ENCODE measurements around the gene CLEC16A. TPM values are rescaled to one million over a fixed set of nuclear protein-coding genes. Genes with fewer than 3 reads are reported as not detected.

The CLEC16A gene
- total and polyA plus RNA-seq, 8 donors = 8.1 to 17.2 (median 10.7) TPM

DNA sequence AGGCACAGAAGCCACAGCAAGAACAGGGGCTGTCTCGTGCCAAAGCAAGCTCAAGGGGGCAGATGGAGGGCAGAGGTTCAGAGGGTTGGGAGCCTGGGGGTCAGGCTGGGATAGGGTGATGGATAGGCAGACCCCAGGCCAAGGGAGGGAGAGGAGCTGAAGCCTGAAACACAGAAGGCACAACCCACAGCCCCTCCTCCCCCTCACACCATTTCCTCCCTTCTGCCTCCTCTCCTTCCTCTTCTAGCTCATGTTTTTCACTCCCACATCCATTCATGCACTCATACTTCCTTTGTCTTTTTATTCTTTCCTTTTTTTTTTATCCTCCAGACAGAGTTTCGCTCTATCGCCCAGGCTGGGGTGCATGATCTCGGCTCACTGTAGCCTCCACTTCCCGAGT, 250.5 kb downstream of the CLEC16A start:
- FAIRE-seq (no peak), ATAC-seq (no peak), DNase-seq (no peak)
- Histone ChIP-seq H3K27me3 (no peaks in the 10 kb centered on the region), H3K36me3 (no peaks in the 10 kb centered on the region), H3K27ac (no peak overlapping the region), H3K4me3 (no peak overlapping the region), H3K4me1 (no peaks in the 10 kb centered on the region), H3K9me3 (no peaks in the 10 kb centered on the region)
- intact Hi-C loops (cut with DNase I) = no loop called here
- TF ChIP-seq, protein P1, sequence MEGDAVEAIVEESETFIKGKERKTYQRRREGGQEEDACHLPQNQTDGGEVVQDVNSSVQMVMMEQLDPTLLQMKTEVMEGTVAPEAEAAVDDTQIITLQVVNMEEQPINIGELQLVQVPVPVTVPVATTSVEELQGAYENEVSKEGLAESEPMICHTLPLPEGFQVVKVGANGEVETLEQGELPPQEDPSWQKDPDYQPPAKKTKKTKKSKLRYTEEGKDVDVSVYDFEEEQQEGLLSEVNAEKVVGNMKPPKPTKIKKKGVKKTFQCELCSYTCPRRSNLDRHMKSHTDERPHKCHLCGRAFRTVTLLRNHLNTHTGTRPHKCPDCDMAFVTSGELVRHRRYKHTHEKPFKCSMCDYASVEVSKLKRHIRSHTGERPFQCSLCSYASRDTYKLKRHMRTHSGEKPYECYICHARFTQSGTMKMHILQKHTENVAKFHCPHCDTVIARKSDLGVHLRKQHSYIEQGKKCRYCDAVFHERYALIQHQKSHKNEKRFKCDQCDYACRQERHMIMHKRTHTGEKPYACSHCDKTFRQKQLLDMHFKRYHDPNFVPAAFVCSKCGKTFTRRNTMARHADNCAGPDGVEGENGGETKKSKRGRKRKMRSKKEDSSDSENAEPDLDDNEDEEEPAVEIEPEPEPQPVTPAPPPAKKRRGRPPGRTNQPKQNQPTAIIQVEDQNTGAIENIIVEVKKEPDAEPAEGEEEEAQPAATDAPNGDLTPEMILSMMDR (IDR thresholded peaks at IDR 0.05) = no peak
- WGBS, 2 donors = 73 to 80% methylated on average over 5 of the region's 5 CpGs

DNA sequence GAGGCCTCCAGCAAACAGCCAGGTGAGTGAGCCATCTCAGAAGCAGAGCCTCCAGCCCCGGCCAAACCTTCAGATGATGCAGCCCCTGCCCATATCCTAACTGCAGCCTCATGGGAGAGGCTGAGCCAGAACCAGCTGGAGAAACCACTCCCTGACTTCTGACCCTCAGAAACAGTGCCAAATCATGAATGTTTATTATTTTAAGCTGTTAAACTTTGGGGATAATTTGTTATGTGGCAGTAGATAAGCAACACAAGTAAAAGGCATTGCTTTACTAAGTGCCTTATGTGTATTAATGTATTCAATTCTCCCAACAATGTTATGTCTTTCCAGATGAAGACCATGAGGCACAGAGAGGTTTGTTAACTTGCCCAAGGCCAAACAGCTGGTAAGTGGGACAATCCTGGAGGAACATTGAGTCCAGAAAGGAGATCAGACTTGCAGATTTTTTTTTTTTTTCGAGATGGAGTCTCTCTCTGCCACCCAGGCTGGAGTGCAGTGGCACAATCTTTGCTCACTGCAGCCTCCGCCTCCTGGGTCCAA, 252.0 kb downstream of the CLEC16A start:
- DNase-seq (no peak), ATAC-seq (no peak), FAIRE-seq (no peak)
- no peaks in the 10 kb centered on the region for H3K4me1 ChIP-seq
- no peak overlapping the region for H3K27ac ChIP-seq
- no peak overlapping the region for H3K4me3 ChIP-seq
- intact Hi-C loops (cut with DNase I) = no loop called here
- H3K36me3 ChIP-seq = no peaks in the 10 kb centered on the region
- H3K27me3 ChIP-seq = no peaks in the 10 kb centered on the region
- WGBS, 2 donors = 66 to 88% methylated on average over 3 of the region's 3 CpGs
- no peaks in the 10 kb centered on the region for H3K9me3 ChIP-seq
- TF ChIP-seq, protein P1 (IDR thresholded peaks at IDR 0.05) = no peak

DNA sequence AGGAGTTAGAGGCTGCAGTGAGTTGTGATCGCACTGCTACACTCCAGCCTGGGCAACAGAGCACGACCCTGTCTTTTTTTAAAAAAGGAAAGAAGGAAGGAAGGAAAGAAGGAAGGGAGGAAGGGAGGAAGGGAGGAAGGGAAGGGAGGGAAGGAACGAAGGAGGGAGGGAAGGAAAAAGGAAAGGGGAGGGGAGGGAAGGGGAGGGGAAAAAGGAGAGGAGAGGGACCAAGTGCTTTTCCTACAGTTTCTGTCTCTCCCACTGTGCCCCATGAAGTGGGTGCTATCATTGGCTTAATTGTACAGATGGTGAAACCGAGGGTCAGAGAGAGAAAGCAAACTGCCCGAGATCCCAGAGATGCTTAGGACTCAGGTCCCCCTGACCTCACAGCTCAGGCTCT, 254.0 kb downstream of the CLEC16A start:
- H3K4me1 ChIP-seq = no peaks in the 10 kb centered on the region
- intact Hi-C loops (cut with DNase I) = no loop called here
- TF ChIP-seq, protein P1 (IDR thresholded peaks at IDR 0.05) = no peak

DNA sequence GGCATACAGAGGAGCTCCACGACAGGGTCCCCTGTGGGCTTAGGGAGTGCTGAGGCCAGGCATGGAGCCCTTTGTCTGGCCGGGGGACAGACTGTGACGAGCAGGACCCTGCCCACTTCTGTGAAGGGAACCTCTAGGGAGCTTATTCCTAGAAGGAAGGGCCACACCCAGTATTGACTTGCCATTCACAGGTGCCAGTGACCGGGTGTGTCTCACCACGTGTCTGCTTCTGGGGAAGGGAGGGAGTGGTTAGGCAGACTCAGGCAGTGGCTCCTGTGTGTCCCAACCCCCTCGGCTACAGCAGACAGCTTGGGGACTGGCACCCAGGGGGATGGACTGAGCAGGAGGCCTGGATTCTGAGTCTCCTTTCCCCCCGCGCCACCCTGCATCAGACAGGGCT, 254.5 kb downstream of the CLEC16A start:
- H3K27me3 ChIP-seq = no peaks in the 10 kb centered on the region
- FAIRE-seq (no peak), DNase-seq (no peak), ATAC-seq (peak in 3 of 4 donors; percentile 15 to 60 (median 30))
- intact Hi-C loops (cut with DNase I) = no loop called here
- 66 to 79% methylated on average over 8 of the region's 8 CpGs for WGBS, 2 donors
- H3K4me3 ChIP-seq = no peak overlapping the region
- no peaks in the 10 kb centered on the region for H3K9me3 ChIP-seq
- TF ChIP-seq, protein P1 (IDR thresholded peaks at IDR 0.05) = no peak
- H3K4me1 ChIP-seq = no peaks in the 10 kb centered on the region
- H3K27ac ChIP-seq = no peak overlapping the region
- H3K36me3 ChIP-seq = no peaks in the 10 kb centered on the region

More for the DNA sequence above, 254.0 kb downstream of the CLEC16A start:
- Histone ChIP-seq H3K9me3 (no peaks in the 10 kb centered on the region), H3K4me3 (no peak overlapping the region), H3K27me3 (no peaks in the 10 kb centered on the region), H3K27ac (no peak overlapping the region), H3K36me3 (no peaks in the 10 kb centered on the region)
- WGBS, 2 donors = 71 to 85% methylated on average over 5 of the region's 5 CpGs
- no peak for DNase-seq
- FAIRE-seq = no peak
- no peak for ATAC-seq

DNA sequence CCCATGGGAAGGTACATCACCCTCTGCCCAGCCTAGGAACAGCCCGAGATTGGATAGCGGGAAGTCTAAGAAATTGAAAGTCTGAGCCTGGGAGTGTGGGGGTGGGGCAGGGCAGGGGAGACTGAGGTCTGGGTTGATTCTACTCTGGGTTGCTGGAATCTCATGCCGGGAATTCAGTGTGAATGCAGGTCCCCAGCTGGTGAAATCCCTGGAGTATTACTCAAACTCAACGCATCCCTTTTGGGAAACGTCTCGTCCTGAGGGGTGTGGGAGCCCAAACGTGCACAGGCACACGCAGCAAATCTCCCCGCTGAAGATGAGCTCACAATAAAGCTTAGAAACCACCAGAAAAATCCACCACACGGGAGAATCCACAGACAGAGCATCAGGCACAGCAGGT, 256.2 kb downstream of the CLEC16A start:
- no peak for DNase-seq
- intact Hi-C loops (cut with DNase I) = no loop called here
- no peak for FAIRE-seq
- Histone ChIP-seq H3K27ac (no peak overlapping the region), H3K9me3 (no peaks in the 10 kb centered on the region), H3K4me3 (no peak overlapping the region), H3K36me3 (no peaks in the 10 kb centered on the region), H3K27me3 (no peaks in the 10 kb centered on the region), H3K4me1 (no peaks in the 10 kb centered on the region)
- WGBS, 2 donors = 82 to 91% methylated on average over 10 of the region's 10 CpGs
- no peak for ATAC-seq
- TF ChIP-seq, protein P1 (IDR thresholded peaks at IDR 0.05) = no peak
